ENCODE data around the gene PITPNM3. TPM values are rescaled to one million over a fixed set of nuclear protein-coding genes. Genes with fewer than 3 reads are reported as not detected.

PITPNM3 gene
- 0.20 TPM for total RNA-seq
- under 1 TPM in 1 of 4 donors, not detected in 3; 0.12 TPM for polyA plus RNA-seq

DNA sequence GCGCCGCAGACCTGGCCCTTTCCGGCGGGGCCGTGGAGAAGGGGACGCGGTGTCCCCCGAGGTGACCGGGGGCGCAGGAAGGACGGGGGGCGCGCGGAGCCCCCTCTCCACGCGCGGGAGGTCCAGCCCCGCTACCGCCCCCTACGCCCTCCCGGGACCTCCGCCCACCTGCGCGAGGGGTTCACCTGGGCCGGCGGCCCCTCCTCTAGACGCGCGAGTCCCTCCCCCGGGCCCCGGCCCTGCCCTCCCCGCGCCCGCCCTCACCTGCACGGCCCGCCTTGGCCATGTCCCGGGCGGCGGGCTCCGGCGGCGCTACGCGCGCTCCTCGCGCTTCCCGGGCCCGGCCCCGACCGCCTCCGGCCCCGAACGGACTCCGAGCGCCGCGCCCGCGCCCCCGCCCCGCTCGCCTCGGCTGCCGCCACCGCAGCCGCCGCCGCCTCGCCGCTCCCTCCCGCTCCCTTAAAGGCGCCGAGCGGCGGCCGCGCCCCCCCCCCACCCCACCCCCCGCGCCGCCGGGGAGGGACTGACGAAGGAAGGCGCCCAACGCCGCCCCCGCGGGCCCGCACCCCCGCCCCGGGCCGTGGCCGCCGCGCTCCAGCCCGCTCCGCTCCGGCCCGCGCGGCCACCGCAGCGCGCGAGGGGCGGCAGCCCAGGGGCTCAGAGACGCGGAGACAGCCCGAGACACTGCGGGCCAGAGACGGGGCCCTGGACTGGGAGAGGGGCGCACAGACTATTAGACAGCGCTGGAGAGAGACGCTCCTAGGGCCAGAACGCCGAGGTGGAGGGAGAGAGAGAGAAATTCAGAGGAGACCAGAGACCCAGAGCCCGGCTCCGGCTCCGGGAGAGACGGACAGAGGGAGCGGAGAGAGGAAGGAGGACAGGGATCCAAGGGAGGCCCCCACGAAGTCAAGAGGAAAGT is at the start of gene PITPNM3:
PITPNM3 (minus strand) TSS at position 435 of the 919 bp plus-strand sequence; CDS start at position 286, 149 bp downstream.
- Mint-ChIP-seq H3K36me3 (no peaks in the 10 kb centered on the region), H3K27me3 (peaks cover 58% of the 10 kb centered on the region), H3K27ac (no peak within 1 kb of the TSS), H3K4me1 (peaks cover 0 to 17% (median 0%) of the 10 kb centered on the region in 4 donors), H3K9me3 (peaks cover 0 to 2% (median 0%) of the 10 kb centered on the region in 7 donors), H3K4me3 (peak within 1 kb of the TSS; percentile 47 to 67 (median 56))
- Histone ChIP-seq H3K4me1 (ENCODE audit: control insufficient read depth, insufficient read depth, low read length, poor library complexity, severe bottlenecking) (peaks cover 7% of the 10 kb centered on the region), H3K9me3 (ENCODE audit: control insufficient read depth in 2 of 2, low read length in 2 of 2) (no peaks in the 10 kb centered on the region), H3K4me3 (ENCODE audit: low read depth, low read length) (no peak within 1 kb of the TSS), H3K27ac (ENCODE audit: insufficient read depth, low read length, poor library complexity, severe bottlenecking) (no peak within 1 kb of the TSS), H3K36me3 (ENCODE audit: control insufficient read depth, insufficient read depth, low read length) (no peaks in the 10 kb centered on the region), H3K27me3 (ENCODE audit: control insufficient read depth, insufficient read depth, low read length) (peaks cover 14% of the 10 kb centered on the region)
- no peak for DNase-seq
- ATAC-seq (ENCODE audit: low read depth in 2 of 2), result no peak

- peaks cover 65% of the 10 kb centered on the region for H3K36me3 ChIP-seq (ENCODE audit: control insufficient read depth, insufficient read depth, low read length)
- no peaks in the 10 kb centered on the region for H3K9me3 Mint-ChIP-seq
- H3K9me3 ChIP-seq (ENCODE audit: control insufficient read depth in 2 of 2, low read length in 2 of 2), result no peaks in the 10 kb centered on the region
- no peaks in the 10 kb centered on the region for H3K4me1 ChIP-seq (ENCODE audit: control insufficient read depth, insufficient read depth, low read length, poor library complexity, severe bottlenecking)
- H3K27ac ChIP-seq (ENCODE audit: insufficient read depth, low read length, poor library complexity, severe bottlenecking), result no peak overlapping the region
- no peak overlapping the region for H3K4me3 ChIP-seq (ENCODE audit: low read depth, low read length)
- H3K27me3 ChIP-seq (ENCODE audit: control insufficient read depth, insufficient read depth, low read length), result no peaks in the 10 kb centered on the region
- no peaks in the 10 kb centered on the region for H3K27me3 Mint-ChIP-seq
- H3K27ac Mint-ChIP-seq, result peak overlapping the region in 1 of 3 donors; percentile 16
- peaks cover 51% of the 10 kb centered on the region for H3K36me3 Mint-ChIP-seq
- ATAC-seq (ENCODE audit: low read depth in 2 of 2) (no peak), DNase-seq (no peak)
- no peak overlapping the region for H3K4me3 Mint-ChIP-seq
- H3K4me1 Mint-ChIP-seq, result peaks cover 5 to 12% (median 7%) of the 10 kb centered on the region in 4 donors
These were observed 48.8 kb upstream of the PITPNM3 start for GRCh38 chr17:6605142-6605541.

DNA sequence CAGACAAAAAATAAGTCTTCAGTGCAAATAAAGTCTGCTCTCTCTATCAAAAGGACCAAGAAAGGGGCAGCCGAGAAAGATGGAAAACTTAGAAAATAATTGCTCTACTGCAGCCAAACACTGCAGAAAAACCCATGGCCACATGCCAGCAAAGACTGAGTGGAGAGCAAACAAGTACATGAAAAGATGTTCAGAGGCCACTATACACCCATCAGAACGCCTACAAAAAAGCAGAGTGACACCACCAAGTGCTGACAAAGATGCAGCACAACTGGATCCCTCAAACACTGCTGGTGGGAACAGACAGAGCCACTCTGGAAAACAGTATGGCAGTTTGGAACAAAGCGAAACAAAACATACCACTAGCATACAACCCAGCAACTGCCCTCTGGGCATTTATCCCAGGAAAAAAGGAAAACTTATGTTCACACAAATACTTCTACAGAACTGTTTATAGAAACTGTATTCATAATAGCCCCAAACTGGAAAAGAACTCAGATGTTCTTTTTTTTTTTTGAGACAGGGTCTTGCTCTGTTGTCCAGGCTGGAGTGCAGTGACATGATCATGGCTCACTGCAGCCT is 47.5 kb upstream of the PITPNM3 start:
- H3K36me3 Mint-ChIP-seq, result peaks cover 48% of the 10 kb centered on the region
- H3K27ac Mint-ChIP-seq, result peak overlapping the region in 1 of 3 donors; percentile 70

GRCh38 chr17:6602141-6602540 is 45.8 kb upstream of the PITPNM3 start:
- H3K4me1 ChIP-seq (ENCODE audit: control insufficient read depth, insufficient read depth, low read length, poor library complexity, severe bottlenecking), result no peaks in the 10 kb centered on the region
- no peak overlapping the region for H3K27ac ChIP-seq (ENCODE audit: insufficient read depth, low read length, poor library complexity, severe bottlenecking)
- H3K9me3 Mint-ChIP-seq, result no peaks in the 10 kb centered on the region
- H3K27me3 Mint-ChIP-seq, result no peaks in the 10 kb centered on the region
- H3K27me3 ChIP-seq (ENCODE audit: control insufficient read depth, insufficient read depth, low read length), result no peaks in the 10 kb centered on the region
- no peak for ATAC-seq (ENCODE audit: low read depth in 2 of 2)
- peaks cover 43% of the 10 kb centered on the region for H3K36me3 Mint-ChIP-seq
- no peaks in the 10 kb centered on the region for H3K9me3 ChIP-seq (ENCODE audit: control insufficient read depth in 2 of 2, low read length in 2 of 2)
- H3K27ac Mint-ChIP-seq, result no peak overlapping the region
- no peak overlapping the region for H3K4me3 ChIP-seq (ENCODE audit: low read depth, low read length)
- DNase-seq, result no peak
- peaks cover 5 to 12% (median 7%) of the 10 kb centered on the region in 4 donors for H3K4me1 Mint-ChIP-seq
- no peak overlapping the region for H3K4me3 Mint-ChIP-seq
- peaks cover 53% of the 10 kb centered on the region for H3K36me3 ChIP-seq (ENCODE audit: control insufficient read depth, insufficient read depth, low read length)

More for the DNA sequence above, 47.5 kb upstream of the PITPNM3 start:
- Histone ChIP-seq H3K36me3 (ENCODE audit: control insufficient read depth, insufficient read depth, low read length) (peaks cover 58% of the 10 kb centered on the region), H3K27ac (ENCODE audit: insufficient read depth, low read length, poor library complexity, severe bottlenecking) (no peak overlapping the region), H3K4me3 (ENCODE audit: low read depth, low read length) (no peak overlapping the region), H3K27me3 (ENCODE audit: control insufficient read depth, insufficient read depth, low read length) (no peaks in the 10 kb centered on the region), H3K4me1 (ENCODE audit: control insufficient read depth, insufficient read depth, low read length, poor library complexity, severe bottlenecking) (no peaks in the 10 kb centered on the region), H3K9me3 (ENCODE audit: control insufficient read depth in 2 of 2, low read length in 2 of 2) (no peaks in the 10 kb centered on the region)
- peaks cover 5 to 12% (median 7%) of the 10 kb centered on the region in 4 donors for H3K4me1 Mint-ChIP-seq
- no peak for DNase-seq
- H3K4me3 Mint-ChIP-seq, result peak overlapping the region in 1 of 4 donors; percentile 15
- H3K9me3 Mint-ChIP-seq, result no peaks in the 10 kb centered on the region
- H3K27me3 Mint-ChIP-seq, result no peaks in the 10 kb centered on the region
- no peak for ATAC-seq (ENCODE audit: low read depth in 2 of 2)

GRCh38 chr17:6599364-6599763 is 43.0 kb upstream of the PITPNM3 start:
- Mint-ChIP-seq H3K4me1 (peaks cover 5 to 12% (median 7%) of the 10 kb centered on the region in 4 donors), H3K36me3 (peaks cover 42% of the 10 kb centered on the region), H3K9me3 (no peaks in the 10 kb centered on the region), H3K27me3 (no peaks in the 10 kb centered on the region), H3K27ac (no peak overlapping the region), H3K4me3 (peak overlapping the region in 1 of 4 donors; percentile 68)
- H3K4me1 ChIP-seq (ENCODE audit: control insufficient read depth, insufficient read depth, low read length, poor library complexity, severe bottlenecking), result no peaks in the 10 kb centered on the region
- no peak overlapping the region for H3K4me3 ChIP-seq (ENCODE audit: low read depth, low read length)
- H3K27me3 ChIP-seq (ENCODE audit: control insufficient read depth, insufficient read depth, low read length), result no peaks in the 10 kb centered on the region
- H3K27ac ChIP-seq (ENCODE audit: insufficient read depth, low read length, poor library complexity, severe bottlenecking), result no peak overlapping the region
- DNase-seq (no peak), ATAC-seq (ENCODE audit: low read depth in 2 of 2) (no peak)
- no peaks in the 10 kb centered on the region for H3K9me3 ChIP-seq (ENCODE audit: control insufficient read depth in 2 of 2, low read length in 2 of 2)
- peaks cover 46% of the 10 kb centered on the region for H3K36me3 ChIP-seq (ENCODE audit: control insufficient read depth, insufficient read depth, low read length)

DNA sequence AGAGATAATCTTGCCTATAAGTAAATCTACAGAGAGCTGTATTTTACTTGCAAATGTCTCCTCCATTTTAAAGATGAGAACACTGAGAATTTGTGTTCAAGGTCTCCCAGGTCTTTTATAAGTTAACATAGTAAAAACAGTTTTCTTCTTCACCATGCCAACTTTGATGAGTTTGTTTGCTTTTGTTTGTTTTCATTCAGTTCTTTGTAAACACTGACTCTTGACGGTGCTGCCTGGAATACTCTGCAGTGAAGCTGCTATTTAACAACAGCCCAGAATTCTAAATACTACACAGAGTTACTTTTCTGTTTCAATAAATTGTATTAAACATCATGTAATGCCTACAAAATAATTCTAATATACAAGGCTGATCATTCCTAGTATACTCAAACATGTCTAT is 41.4 kb upstream of the PITPNM3 start:
- no peak overlapping the region for H3K4me3 ChIP-seq (ENCODE audit: low read depth, low read length)
- H3K27me3 Mint-ChIP-seq, result no peaks in the 10 kb centered on the region
- H3K4me1 ChIP-seq (ENCODE audit: control insufficient read depth, insufficient read depth, low read length, poor library complexity, severe bottlenecking), result no peaks in the 10 kb centered on the region
- H3K27me3 ChIP-seq (ENCODE audit: control insufficient read depth, insufficient read depth, low read length), result no peaks in the 10 kb centered on the region
- H3K36me3 ChIP-seq (ENCODE audit: control insufficient read depth, insufficient read depth, low read length), result peaks cover 50% of the 10 kb centered on the region
- no peak overlapping the region for H3K27ac Mint-ChIP-seq
- H3K27ac ChIP-seq (ENCODE audit: insufficient read depth, low read length, poor library complexity, severe bottlenecking), result no peak overlapping the region
- DNase-seq (no peak), ATAC-seq (ENCODE audit: low read depth in 2 of 2) (no peak)
- H3K36me3 Mint-ChIP-seq, result peaks cover 44% of the 10 kb centered on the region
- no peak overlapping the region for H3K4me3 Mint-ChIP-seq
- H3K9me3 Mint-ChIP-seq, result no peaks in the 10 kb centered on the region
- peaks cover 0 to 2% (median 1%) of the 10 kb centered on the region in 4 donors for H3K4me1 Mint-ChIP-seq
- H3K9me3 ChIP-seq (ENCODE audit: control insufficient read depth in 2 of 2, low read length in 2 of 2), result no peaks in the 10 kb centered on the region

DNA sequence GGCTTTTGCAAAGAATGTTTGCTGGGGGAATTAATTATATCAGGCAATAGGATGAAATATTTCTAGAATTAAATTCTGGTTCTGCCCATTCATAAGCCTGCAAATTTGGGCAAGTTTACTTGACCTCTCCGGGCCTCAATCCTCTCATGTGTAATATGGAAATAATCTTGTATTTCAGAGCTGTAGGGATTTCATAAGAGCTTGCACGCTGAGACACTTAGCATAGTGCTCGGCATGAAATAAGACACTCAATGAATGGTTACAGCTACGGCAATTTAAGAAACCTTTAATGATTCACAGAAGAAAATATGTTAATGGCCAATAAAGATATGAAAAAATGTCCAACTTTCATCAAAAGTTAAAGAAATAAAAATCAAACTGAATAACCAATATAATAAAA is 40.6 kb upstream of the PITPNM3 start:
- Histone ChIP-seq H3K27me3 (ENCODE audit: control insufficient read depth, insufficient read depth, low read length) (no peaks in the 10 kb centered on the region), H3K27ac (ENCODE audit: insufficient read depth, low read length, poor library complexity, severe bottlenecking) (no peak overlapping the region), H3K4me1 (ENCODE audit: control insufficient read depth, insufficient read depth, low read length, poor library complexity, severe bottlenecking) (no peaks in the 10 kb centered on the region), H3K36me3 (ENCODE audit: control insufficient read depth, insufficient read depth, low read length) (peaks cover 53% of the 10 kb centered on the region), H3K4me3 (ENCODE audit: low read depth, low read length) (no peak overlapping the region), H3K9me3 (ENCODE audit: control insufficient read depth in 2 of 2, low read length in 2 of 2) (no peaks in the 10 kb centered on the region)
- DNase-seq (no peak), ATAC-seq (ENCODE audit: low read depth in 2 of 2) (no peak)
- H3K4me3 Mint-ChIP-seq, result no peak overlapping the region
- H3K27me3 Mint-ChIP-seq, result no peaks in the 10 kb centered on the region
- H3K4me1 Mint-ChIP-seq, result no peaks in the 10 kb centered on the region
- no peaks in the 10 kb centered on the region for H3K9me3 Mint-ChIP-seq
- H3K27ac Mint-ChIP-seq, result no peak overlapping the region
- peaks cover 48% of the 10 kb centered on the region for H3K36me3 Mint-ChIP-seq

Data from CD4-positive, CD25-positive, alpha-beta regulatory T cell (primary cell).